MV-4-11 (cell line): ENCODE results near the gene GPR153.
"Not testable (repeated sequence)": the region's sequence is repeated elsewhere in the genome, so short reads cannot be mapped to it uniquely, and the experiment has no call there.

Experiments used
- DNase-seq: peaks from one replicate; lab custom pipeline; 2025; lab: John Stamatoyannopoulos, UW

GPR153 gene

GRCh38 chr1:6224718-6225117 is 36.2 kb downstream of the GPR153 start:
- DNase-seq: no peak

- DNase-seq: no peak
Measured at GRCh38 chr1:6223617-6224016, 37.3 kb downstream of the GPR153 start.

- DNase-seq: no peak
Measured at GRCh38 chr1:6222636-6223035, 38.3 kb downstream of the GPR153 start.

- DNase-seq: no peak
Measured at GRCh38 chr1:6221210-6221784, 39.6 kb downstream of the GPR153 start.

GRCh38 chr1:6220236-6220635 is 40.7 kb downstream of the GPR153 start:
- DNase-seq: no peak

- not testable (repeated sequence) for DNase-seq
Measured at GRCh38 chr1:6219641-6220040, 41.3 kb downstream of the GPR153 start.

- DNase-seq: no peak
Measured at GRCh38 chr1:6218375-6219164, 42.3 kb downstream of the GPR153 start.

GRCh38 chr1:6212193-6212959 is 48.5 kb downstream of the GPR153 start:
- DNase-seq: peak; percentile 92

GRCh38 chr1:6211731-6212130 is 49.2 kb downstream of the GPR153 start:
- DNase-seq: no peak

- DNase-seq: no peak
Measured at GRCh38 chr1:6210591-6211355, 50.1 kb downstream of the GPR153 start.

GRCh38 chr1:6209661-6210580 is 51.0 kb downstream of the GPR153 start:
- DNase-seq: no peak

- DNase-seq: peak; percentile 22
Measured at GRCh38 chr1:6208723-6209660, 51.9 kb downstream of the GPR153 start.

GRCh38 chr1:6207921-6208320 is 53.0 kb downstream of the GPR153 start:
- DNase-seq: no peak

- peak; percentile 14 for DNase-seq
Measured at GRCh38 chr1:6207075-6207885, 53.6 kb downstream of the GPR153 start.

GRCh38 chr1:6206520-6206855 is 54.4 kb downstream of the GPR153 start:
- DNase-seq: no peak

GRCh38 chr1:6205849-6206519 is 54.9 kb downstream of the GPR153 start, which contains the start of gene RNF207:
Gene RNF207 (plus strand): TSS chr1:6206119. CDS start chr1:6206536, 417 bp downstream.
- DNase-seq: no peak

- no peak for DNase-seq
Measured at GRCh38 chr1:6202256-6202655, 58.6 kb downstream of the GPR153 start.

- peak; percentile 22 for DNase-seq
Measured at GRCh38 chr1:6200188-6200809, 60.6 kb downstream of the GPR153 start.
